Neural cell (in vitro differentiated cells): Measurements from ENCODE around the gene PPP1R12C. TPM values are rescaled to one million over a fixed set of nuclear protein-coding genes. Genes with fewer than 3 reads are reported as not detected.

Experiments
- H2AFZ ChIP-seq: fragments of 200-600, 300-800 bp; sonication (generic), shearing (Covaris generic); 2 replicates; pipeline ENCODE4 v1.6.0; 2014; ENCODE audit warnings: low read depth, mild to moderate bottlenecking, antibody characterized with exemption, low read length, moderate library complexity
- H3F3A ChIP-seq: fragments of 200-600 bp; shearing (Covaris generic); 2 replicates; pipeline ENCODE4 v1.6.1; 2016; ENCODE audit warnings: mild to moderate bottlenecking, moderate library complexity, mixed read lengths, antibody characterized with exemption, low read length; ENCODE audit not compliant: insufficient read depth, poor library complexity, severe bottlenecking
- H3K27ac ChIP-seq: fragments of 200-600, 300-800 bp; sonication (generic), shearing (Covaris generic); 2 replicates; pipeline ENCODE4 v1.5.1; 2014; ENCODE audit warnings: mild to moderate bottlenecking, low read length, moderate library complexity
- H3K27me3 ChIP-seq: fragments of 300-800, 200-600 bp; sonication (generic), shearing (Covaris generic); 2 replicates; pipeline ENCODE4 v1.6.0; 2014; ENCODE audit warnings: mild to moderate bottlenecking, low read depth, low read length, moderate library complexity; ENCODE audit not compliant: insufficient read depth
- H3K36me3 ChIP-seq: fragments of 300-800, 200-600 bp; sonication (generic), shearing (Covaris generic); 2 replicates; pipeline ENCODE4 v1.5.1; 2014; ENCODE audit warnings: mild to moderate bottlenecking, antibody characterized with exemption, low read length, moderate library complexity; ENCODE audit not compliant: insufficient read depth
- H3K4me2 ChIP-seq: fragments of 300-800, 200-600 bp; sonication (generic), shearing (Covaris generic); 2 replicates; pipeline ENCODE4 v1.6.0; 2014; ENCODE audit warnings: mild to moderate bottlenecking, low read length
- H3K4me3 ChIP-seq: fragments of 300-800, 200-600 bp; sonication (generic), shearing (Covaris generic); 2 replicates; pipeline ENCODE4 v1.5.1; 2014; ENCODE audit warnings: mild to moderate bottlenecking, low read length, moderate library complexity
- H3K79me2 ChIP-seq: fragments of 200-600 bp; shearing (Covaris generic); replicated peaks from 2 replicates; pipeline ENCODE4 v1.6.0; 2014; ENCODE audit warnings: mild to moderate bottlenecking, low read length, moderate library complexity; ENCODE audit not compliant: insufficient read depth
- H3K9ac ChIP-seq: fragments of 300-800, 200-600 bp; sonication (generic), shearing (Covaris generic); 2 replicates; pipeline ENCODE4 v1.6.1; 2016; ENCODE audit warnings: mild to moderate bottlenecking, low read length, mixed read lengths
- H3K9me2 ChIP-seq: fragments of 200-600 bp; shearing (Covaris generic); 2 replicates; pipeline ENCODE4 v1.6.1; 2016; ENCODE audit warnings: mild to moderate bottlenecking, low read length, mixed read lengths; ENCODE audit not compliant: insufficient read depth
- H3K9me3 ChIP-seq: fragments of 200-600, 300-800 bp; sonication (generic), shearing (Covaris generic); 2 replicates; pipeline ENCODE4 v1.6.1; 2016; ENCODE audit warnings: mild to moderate bottlenecking, mixed run types, low read length, moderate library complexity, mixed read lengths
- H4K20me1 ChIP-seq: fragments of 200-600 bp; shearing (Covaris generic); 2 replicates; pipeline ENCODE4 v1.6.1; 2016; ENCODE audit warnings: mild to moderate bottlenecking, mixed run types; ENCODE audit not compliant: insufficient read depth
- CTCF ChIP-seq: fragments of 450-650 bp; IDR thresholded peaks from 2 replicates; pipeline ENCODE4 v1.5.1; 2014; ENCODE audit warnings: antibody characterized with exemption, mild to moderate bottlenecking, moderate library complexity; ENCODE audit not compliant: poor library complexity, severe bottlenecking
- EP300 ChIP-seq: fragments of 450-650 bp; conservative IDR thresholded peaks from 2 replicates; pipeline ENCODE4 v1.6.1; 2014; ENCODE audit warnings: antibody characterized with exemption, mild to moderate bottlenecking, moderate library complexity; ENCODE audit not compliant: poor library complexity, severe bottlenecking
- EZH2 ChIP-seq: fragments of 200-600, 300-800 bp; shearing (Covaris generic), sonication (generic); IDR thresholded peaks from 2 replicates; pipeline ENCODE4 v1.6.1; 2014; ENCODE audit warnings: antibody characterized with exemption, low read length, borderline replicate concordance, mild to moderate bottlenecking; ENCODE audit not compliant: insufficient read depth, poor library complexity, severe bottlenecking
- MXI1 ChIP-seq: fragments of 450-650 bp; conservative IDR thresholded peaks from 2 replicates; pipeline ENCODE4 v1.6.1; 2014; ENCODE audit warnings: antibody characterized with exemption, mild to moderate bottlenecking; ENCODE audit not compliant: poor library complexity, severe bottlenecking
- POLR2AphosphoS5 ChIP-seq: IDR thresholded peaks from 2 replicates; pipeline ENCODE4 v1.6.1; 2012
- RAD21 ChIP-seq: fragments of 450-650 bp; conservative IDR thresholded peaks from 2 replicates; pipeline ENCODE4 v1.6.1; 2014; ENCODE audit warnings: antibody characterized with exemption, mild to moderate bottlenecking, moderate library complexity
- REST ChIP-seq: IDR thresholded peaks from 2 replicates; pipeline ENCODE4 v1.6.1; 2012; ENCODE audit warnings: borderline replicate concordance
- SMC3 ChIP-seq: fragments of 450-650 bp; conservative IDR thresholded peaks from 2 replicates; pipeline ENCODE4 v1.6.1; 2014; ENCODE audit warnings: antibody characterized with exemption, mild to moderate bottlenecking, moderate library complexity; ENCODE audit not compliant: poor library complexity
- TAF1 ChIP-seq: IDR thresholded peaks from 2 replicates; pipeline ENCODE4 v1.6.1; 2012; ENCODE audit warnings: low read depth
- polyA plus RNA-seq: library from polyadenylated mRNA; depleted of rRNA; stranded (reverse); fragments of >200 nt; gene quantifications from 2 replicates; pipeline ENCODE4 v1.2.3, GENCODE V29; 2014

PPP1R12C gene
- polyA plus RNA-seq, 1 donor from 2014 or later, result 109 TPM

DNA sequence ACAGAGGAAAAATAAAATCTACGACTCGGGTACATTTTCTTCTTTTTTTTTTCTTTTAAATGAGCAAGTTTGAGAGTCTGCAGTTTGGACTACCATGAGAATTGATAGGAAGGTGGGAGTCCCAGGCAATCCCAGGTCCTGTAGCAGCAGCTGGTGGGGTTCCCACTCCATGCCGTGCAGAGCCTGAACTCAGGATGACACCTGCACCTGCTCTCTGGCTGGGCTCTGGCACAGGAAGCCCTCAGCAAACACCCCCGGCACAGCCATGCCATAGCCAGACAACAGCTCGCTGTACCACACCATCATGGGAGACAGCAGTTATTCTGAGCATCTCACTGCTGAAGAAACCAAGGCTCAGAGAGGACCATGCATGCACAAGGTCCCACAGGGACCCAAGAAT, 73.2 kb downstream of the PPP1R12C start:
- Histone ChIP-seq H3K36me3 (no peaks in the 10 kb centered on the region), H3F3A (no peaks in the 10 kb centered on the region), H3K9me2 (no peaks in the 10 kb centered on the region), H3K27me3 (no peaks in the 10 kb centered on the region), H3K9ac (no peak overlapping the region), H2AFZ (no peak overlapping the region), H3K79me2 (no peaks in the 10 kb centered on the region), H3K4me3 (no peak overlapping the region), H3K27ac (no peak overlapping the region), H3K4me2 (no peak overlapping the region), H3K9me3 (no peaks in the 10 kb centered on the region), H4K20me1 (no peaks in the 10 kb centered on the region)
- TF ChIP-seq POLR2AphosphoS5 (no peak), CTCF (no peak), EP300 (no peak), TAF1 (no peak), REST (no peak), EZH2 (no peak), SMC3 (no peak), RAD21 (no peak), MXI1 (no peak)

GRCh38 chr19:55042688-55043087, 74.7 kb downstream of the PPP1R12C start:
- no peak overlapping the region for H3K9ac ChIP-seq
- H3K27ac ChIP-seq, result no peak overlapping the region
- H3K4me2 ChIP-seq, result no peak overlapping the region
- TF ChIP-seq RAD21 (no peak), POLR2AphosphoS5 (no peak), TAF1 (no peak), CTCF (no peak), EZH2 (no peak), MXI1 (no peak), SMC3 (no peak), REST (no peak), EP300 (no peak)
- no peaks in the 10 kb centered on the region for H3K79me2 ChIP-seq
- no peaks in the 10 kb centered on the region for H3K27me3 ChIP-seq
- H4K20me1 ChIP-seq, result no peaks in the 10 kb centered on the region
- no peaks in the 10 kb centered on the region for H3K36me3 ChIP-seq
- H3K4me3 ChIP-seq, result no peak overlapping the region
- H3K9me2 ChIP-seq, result no peaks in the 10 kb centered on the region
- H2AFZ ChIP-seq, result no peak overlapping the region
- no peaks in the 10 kb centered on the region for H3K9me3 ChIP-seq
- no peaks in the 10 kb centered on the region for H3F3A ChIP-seq
